G401.6 (cell line): ENCODE measurements around the gene FLVCR2.
"Not testable (repeated sequence)": the region's sequence is repeated elsewhere in the genome, so short reads cannot be mapped to it uniquely, and the experiment has no call there.

ENCODE experiments used
- FAIRE-seq: peaks from 2 replicates; lab custom pipeline; 2012; peaks lifted over from hg19 to GRCh38; lab: Jason Lieb, UNC

Gene FLVCR2

GRCh38 chr14:75595226-75595625, 16.8 kb downstream of the FLVCR2 start:
- no peak for FAIRE-seq

GRCh38 chr14:75597149-75597548, 18.7 kb downstream of the FLVCR2 start:
- no peak for FAIRE-seq

DNA sequence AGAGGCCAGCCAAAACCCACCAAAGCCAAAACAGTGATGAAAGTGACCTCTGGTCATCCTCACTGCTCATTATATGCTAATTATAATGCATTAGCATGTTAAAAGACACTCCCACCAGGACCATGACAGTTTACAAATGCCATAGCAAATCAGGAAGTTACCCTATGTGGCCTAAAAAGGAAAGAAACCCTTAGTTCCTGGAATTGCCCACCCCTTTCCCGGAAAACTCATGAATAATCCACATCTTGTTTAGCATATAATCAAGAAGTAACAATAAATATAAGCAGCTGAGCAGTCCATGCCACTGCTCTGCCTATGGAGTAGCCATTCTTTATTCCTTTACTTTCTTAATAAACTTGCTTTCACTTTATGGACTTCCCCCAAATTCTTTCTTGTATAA, 21.7 kb downstream of the FLVCR2 start:
- not testable (repeated sequence) for FAIRE-seq

DNA sequence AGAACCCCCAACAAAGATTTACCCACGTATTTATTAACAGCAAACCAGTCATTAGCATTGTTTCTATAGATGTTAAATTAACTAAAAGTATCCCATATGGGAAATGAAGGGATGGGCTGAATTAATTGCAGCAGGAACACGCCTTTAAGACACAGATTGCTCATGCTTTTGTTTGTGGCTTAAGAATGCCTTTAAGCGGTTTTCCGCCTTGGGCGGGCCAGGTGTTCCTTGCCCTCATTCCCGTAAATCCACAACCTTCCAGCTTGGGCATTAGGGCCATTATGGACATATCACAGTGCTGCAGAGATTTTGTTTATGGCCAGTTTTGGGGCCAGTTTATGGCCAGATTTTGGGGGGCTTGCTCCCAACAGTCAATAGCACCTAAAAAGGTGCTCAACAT, 22.6 kb downstream of the FLVCR2 start:
- not testable (repeated sequence) for FAIRE-seq

DNA sequence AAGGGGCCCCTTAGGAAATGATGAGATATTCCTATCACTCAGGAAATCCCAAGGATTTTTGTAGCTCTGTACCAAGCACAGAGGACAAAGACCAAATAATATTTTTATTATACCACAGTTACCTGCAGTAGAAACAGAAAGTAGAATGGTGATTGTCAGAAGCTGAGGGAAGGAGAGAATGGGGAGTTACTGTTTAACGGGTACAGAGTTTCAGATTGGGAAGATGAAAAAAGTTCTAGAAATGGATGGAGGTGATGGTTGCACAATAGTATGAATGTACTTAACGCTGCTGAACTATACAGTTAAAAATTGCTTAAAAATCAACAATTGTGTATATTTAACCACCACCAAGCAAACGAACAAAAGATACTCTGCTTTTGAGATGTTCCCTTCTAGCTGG, 24.1 kb downstream of the FLVCR2 start:
- no peak for FAIRE-seq

DNA sequence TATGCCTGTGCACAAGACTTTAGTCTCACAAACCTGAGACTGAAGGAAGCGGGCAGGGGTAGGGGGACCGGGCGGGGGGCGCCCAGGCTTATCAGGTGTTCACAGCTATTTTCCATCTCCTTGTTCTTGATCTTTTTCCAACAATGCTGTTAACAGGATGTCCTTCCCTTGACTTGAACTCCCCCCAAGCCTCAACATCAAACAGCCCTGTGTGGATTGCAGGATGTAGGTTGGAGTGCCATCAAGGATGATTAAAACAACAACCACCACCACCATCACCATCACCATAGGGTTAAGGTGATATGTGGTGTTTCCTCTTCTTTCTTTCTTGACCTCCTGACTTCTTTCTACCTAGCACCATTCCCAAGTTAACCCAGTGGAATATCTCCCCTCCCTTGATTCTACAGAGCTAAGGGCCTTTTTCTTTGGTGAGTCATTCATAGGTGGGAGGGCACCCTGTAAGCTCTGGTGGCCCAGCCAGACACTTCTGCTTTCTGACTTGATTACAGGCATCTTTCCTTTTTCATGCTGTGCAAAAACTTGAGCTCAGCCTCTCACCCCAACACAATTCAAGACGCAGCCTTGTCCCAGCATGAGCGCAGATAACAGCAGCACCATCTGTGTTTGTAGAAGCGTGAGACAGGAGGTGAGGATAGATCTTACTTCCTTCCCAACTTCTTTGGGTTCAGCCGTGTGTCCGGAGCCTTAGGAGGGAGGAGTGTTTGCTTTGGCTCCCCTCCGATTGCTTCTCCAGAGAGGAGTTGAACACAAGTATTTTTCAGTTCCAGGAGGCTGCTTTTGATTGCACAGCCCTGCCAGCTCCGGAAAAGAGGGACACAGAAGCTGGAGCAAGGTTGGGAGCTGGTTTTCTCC, 26.8 kb downstream of the FLVCR2 start:
- FAIRE-seq, result no peak

DNA sequence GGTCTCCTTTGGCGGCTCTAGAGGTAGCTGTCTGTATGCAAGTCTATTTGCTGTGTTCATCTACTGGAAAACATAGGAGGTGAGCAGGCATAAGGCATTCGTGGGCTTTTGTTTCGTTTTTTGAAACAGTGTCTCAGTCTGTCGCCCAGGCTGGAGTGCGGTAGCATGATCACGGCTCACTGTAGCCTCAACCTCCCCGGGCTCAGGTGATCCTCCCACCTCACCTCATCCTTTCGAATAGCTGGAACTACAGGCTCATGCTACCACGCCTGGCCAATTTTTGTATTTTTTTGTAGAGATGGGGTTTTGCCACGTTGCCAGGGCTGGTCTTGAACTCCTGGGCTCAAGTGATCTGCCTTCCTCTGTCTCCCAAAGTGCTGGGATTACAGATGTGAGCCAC, 27.5 kb downstream of the FLVCR2 start:
- FAIRE-seq, result no peak

GRCh38 chr14:75607044-75607443, 28.6 kb downstream of the FLVCR2 start:
- FAIRE-seq, result no peak

DNA sequence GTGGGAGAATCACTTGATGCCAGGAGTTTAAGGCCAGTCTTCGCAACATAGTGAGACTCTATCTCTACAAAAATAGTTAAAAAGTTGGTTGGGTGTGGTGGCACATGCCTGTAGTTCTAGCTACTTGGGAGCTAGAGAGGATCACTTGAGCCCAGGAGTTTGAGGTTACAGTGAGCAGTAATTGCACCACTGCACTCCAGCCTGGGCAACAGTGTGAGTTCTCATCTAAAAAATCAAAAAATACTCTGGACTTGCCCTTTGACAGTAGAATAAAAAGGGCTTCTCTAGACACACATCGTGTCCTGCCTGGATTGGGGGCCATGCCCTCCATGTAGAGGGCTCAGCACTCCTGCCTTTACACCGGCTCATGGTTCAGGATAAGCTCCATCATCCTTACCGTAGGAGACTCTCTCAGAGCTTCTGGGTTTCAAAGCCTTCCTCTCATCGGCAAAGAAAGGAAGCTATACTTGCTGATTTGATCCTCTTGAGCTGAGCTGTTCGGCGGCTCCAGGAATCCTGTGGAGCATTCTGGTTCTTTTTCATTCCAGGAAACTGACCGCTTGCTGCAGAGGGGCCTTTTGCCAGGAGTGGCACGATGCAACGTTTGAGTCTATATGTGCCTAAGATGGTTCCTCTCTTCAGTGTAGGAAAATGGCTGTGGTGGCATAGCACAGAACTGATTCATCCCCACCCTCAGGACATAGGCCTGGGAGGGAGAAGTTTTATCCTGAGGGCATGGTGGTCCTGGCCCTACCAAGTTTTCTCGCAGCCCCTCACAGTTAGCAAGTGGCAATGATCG, 29.6 kb downstream of the FLVCR2 start:
- no peak for FAIRE-seq

GRCh38 chr14:75609116-75609515, 30.7 kb downstream of the FLVCR2 start:
- no peak for FAIRE-seq

GRCh38 chr14:75609606-75610475, 31.4 kb downstream of the FLVCR2 start:
- FAIRE-seq, result no peak

DNA sequence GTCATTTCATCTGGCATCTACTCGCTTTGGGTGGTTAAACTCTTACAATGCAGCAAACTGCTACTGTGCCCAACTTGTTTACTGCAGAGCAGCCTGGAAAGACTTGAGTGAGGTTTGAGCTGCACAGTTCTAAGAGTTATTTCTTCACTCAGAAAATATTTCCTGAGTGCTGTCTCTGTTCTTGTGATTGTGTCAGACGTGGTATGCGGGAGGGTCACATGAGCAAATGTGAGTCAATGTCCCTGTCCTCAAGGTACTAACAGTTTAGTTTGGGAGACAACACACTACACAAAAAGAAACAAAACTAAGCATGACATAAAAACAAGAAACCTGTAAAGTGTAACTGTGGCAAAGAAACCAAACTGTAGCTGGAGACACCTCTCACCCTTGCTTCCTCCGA, 32.4 kb downstream of the FLVCR2 start:
- no peak for FAIRE-seq

DNA sequence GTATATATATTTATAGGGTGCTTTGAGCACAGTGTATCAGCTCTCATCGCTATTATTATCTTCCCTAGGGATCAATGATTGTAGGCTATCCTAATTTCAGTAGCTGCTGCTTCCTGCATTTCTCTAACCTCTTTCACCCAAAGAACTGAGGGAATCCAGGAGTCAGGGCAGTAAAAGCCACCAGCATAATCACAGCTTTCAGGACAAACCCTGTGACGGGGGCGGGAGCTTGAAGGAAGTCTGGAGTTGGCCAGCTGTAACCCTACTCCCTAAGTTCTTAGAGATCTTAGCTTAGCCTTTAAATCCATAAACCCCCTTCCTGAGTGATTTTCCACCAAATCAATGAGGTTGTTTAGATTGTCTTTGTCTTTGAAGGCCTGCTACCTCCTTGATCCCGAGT, 33.7 kb downstream of the FLVCR2 start:
- no peak for FAIRE-seq

- FAIRE-seq, result no peak
Observed at GRCh38 chr14:75614179-75614578, 35.8 kb downstream of the FLVCR2 start.

DNA sequence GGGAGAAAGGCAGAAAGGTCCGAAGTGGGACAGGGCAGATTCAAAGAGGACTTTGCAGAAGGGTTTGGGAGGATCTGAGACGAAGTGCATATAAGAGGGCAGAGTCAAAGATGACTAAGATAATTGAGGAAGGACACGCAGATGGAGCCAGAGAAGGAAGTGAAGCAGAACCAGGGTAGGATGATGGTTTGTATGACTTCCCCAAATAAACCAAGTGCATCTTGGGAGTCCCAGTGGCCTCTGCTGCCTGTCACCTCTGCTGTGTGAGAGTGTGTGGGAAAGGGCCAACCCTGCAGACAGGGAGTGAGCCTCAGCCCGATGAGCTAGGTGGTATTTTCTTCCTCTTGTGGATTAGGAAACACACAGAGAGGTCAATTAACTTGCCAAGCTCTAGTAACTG, 36.8 kb downstream of the FLVCR2 start:
- FAIRE-seq, result no peak

GRCh38 chr14:75619548-75619947, 41.1 kb downstream of the FLVCR2 start:
- no peak for FAIRE-seq

DNA sequence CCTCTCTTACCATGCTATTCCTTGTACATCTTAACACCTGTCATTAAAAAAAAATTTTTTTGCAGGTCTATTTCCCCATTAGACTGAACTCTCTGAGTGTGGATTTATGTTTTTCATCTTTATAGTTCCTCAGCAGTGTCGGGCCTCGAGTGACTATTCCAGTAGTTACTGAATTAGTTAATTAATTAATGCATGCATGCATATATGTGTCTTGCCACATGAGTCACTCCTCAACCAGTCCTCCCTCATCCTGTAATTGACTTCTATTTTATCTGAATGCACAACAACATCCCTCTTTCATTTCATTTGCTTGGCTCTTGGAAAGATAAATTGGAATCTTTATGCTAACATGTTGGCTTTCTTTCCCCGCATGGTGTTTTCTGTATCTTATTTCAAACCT, 46.6 kb downstream of the FLVCR2 start:
- no peak for FAIRE-seq

GRCh38 chr14:75626396-75626795, 48.0 kb downstream of the FLVCR2 start:
- FAIRE-seq, result no peak

GRCh38 chr14:75626863-75627262, 48.4 kb downstream of the FLVCR2 start:
- no peak for FAIRE-seq

- FAIRE-seq, result no peak
Observed at GRCh38 chr14:75627406-75627805, 49.0 kb downstream of the FLVCR2 start.

- no peak for FAIRE-seq
Observed at GRCh38 chr14:75628816-75629215, 50.4 kb downstream of the FLVCR2 start.

DNA sequence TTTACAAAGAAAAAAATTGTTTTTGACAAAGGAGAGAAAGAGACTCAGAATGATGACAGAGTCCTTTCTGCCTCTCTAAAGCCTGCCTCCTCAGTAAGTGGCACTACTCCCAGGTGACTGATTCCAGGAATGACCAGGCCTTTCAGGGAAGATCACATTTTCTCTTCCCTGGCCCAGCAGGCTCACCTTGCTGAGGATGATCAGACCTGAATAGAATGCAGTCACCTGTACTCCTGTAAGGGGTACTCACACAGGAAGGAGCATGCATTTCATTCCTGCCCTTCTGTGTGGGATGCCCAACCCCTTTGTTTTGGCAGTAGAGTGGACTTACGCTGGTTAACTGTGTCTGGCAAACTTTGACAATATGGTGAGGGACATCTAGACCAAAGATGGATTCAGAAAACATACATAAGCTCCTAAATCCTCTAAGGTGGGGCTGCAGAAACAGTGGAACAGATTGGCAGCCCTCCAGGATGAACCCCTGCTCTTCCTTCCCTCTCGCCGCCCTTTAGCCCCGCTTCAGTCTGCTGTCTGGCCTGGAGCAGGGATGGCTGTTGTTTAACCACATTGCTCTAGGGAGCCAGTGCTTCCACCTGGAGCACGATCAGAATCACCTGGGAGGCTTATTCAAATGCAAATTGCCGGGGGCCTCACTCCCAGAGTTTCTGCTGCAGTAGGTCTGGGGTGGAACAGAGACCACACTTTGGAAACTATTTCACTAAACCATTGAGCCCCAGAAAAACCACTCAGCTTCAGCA, 52.5 kb downstream of the FLVCR2 start:
- FAIRE-seq, result no peak
